WTC11 (cell line): ENCODE results near the gene CLEC1A. TPM values are rescaled to one million over a fixed set of nuclear protein-coding genes. Genes with fewer than 3 reads are reported as not detected.

Source experiments
- ATAC-seq: fragments of 200-7000 bp; cut with Tn5 transposase; 2 replicates; pipeline ENCODE4 v1.10.0; 2021; ENCODE audit warnings: mild to moderate bottlenecking, moderate library complexity
- CTCF ChIA-PET: fragments of 300-600 bp; sonication (Branson Sonifier 250); formaldehyde crosslinking; loops from one replicate; lab custom pipeline; 2021; ENCODE audit warnings: antibody characterized with exemption; lab: Charles Lee
- POLR2A ChIA-PET: fragments of 350-600 bp; sonication (Branson Sonifier 250); formaldehyde crosslinking; loops from one replicate; lab custom pipeline; 2021; ENCODE audit warnings: antibody characterized with exemption; lab: Charles Lee
- DNase-seq: peaks from one replicate; pipeline ENCODE4 v3.0.0; 2021; ENCODE audit warnings: low spot score
- H3K27ac Mint-ChIP-seq: 2 replicates; pipeline ENCODE4 v1.8.0; 2021; ENCODE audit warnings: mixed read lengths
- H3K27me3 Mint-ChIP-seq: 2 replicates; pipeline ENCODE4 v1.8.0; 2021; ENCODE audit warnings: low read depth, mild to moderate bottlenecking, moderate library complexity, mixed read lengths
- H3K36me3 Mint-ChIP-seq: 2 replicates; pipeline ENCODE4 v1.8.0; 2021; ENCODE audit warnings: mixed read lengths
- H3K4me1 Mint-ChIP-seq: 2 replicates; pipeline ENCODE4 v1.8.0; 2022; ENCODE audit warnings: mixed read lengths
- H3K4me3 Mint-ChIP-seq: 2 replicates; pipeline ENCODE4 v1.8.0; 2021; ENCODE audit warnings: mild to moderate bottlenecking, moderate library complexity, mixed read lengths
- H3K9me3 Mint-ChIP-seq: 2 replicates; pipeline ENCODE4 v1.8.0; 2021; ENCODE audit warnings: mixed read lengths
- ATF1 ChIP-seq: sonication (generic); formaldehyde crosslinking; IDR thresholded peaks from 2 replicates; pipeline ENCODE4 v1.8.1; 2023; ENCODE audit warnings: mild to moderate bottlenecking, moderate library complexity, missing genetic modification reagents
- CREB1 ChIP-seq: sonication (generic); formaldehyde crosslinking; IDR thresholded peaks from 2 replicates; pipeline ENCODE4 v1.8.0; 2023; ENCODE audit warnings: mild to moderate bottlenecking, missing genetic modification reagents
- EMX1 ChIP-seq: fragments of 250-450 bp; sonication (Bioruptor Pico); IDR thresholded peaks from 2 replicates; pipeline ENCODE4 v1.8.0; 2021; ENCODE audit warnings: mild to moderate bottlenecking
- FOXP1 ChIP-seq: sonication (generic); formaldehyde crosslinking; IDR thresholded peaks from 2 replicates; pipeline ENCODE4 v1.8.0; 2022; ENCODE audit warnings: missing genetic modification reagents, mild to moderate bottlenecking, moderate library complexity, borderline replicate concordance
- KAT7 ChIP-seq: sonication (generic); formaldehyde crosslinking; IDR thresholded peaks from 2 replicates; pipeline ENCODE4 v1.8.1; 2023; ENCODE audit warnings: missing genetic modification reagents, mild to moderate bottlenecking, borderline replicate concordance
- NR3C1 ChIP-seq: sonication (generic); formaldehyde crosslinking; conservative IDR thresholded peaks from 2 replicates; pipeline ENCODE4 v1.8.1; 2023; ENCODE audit warnings: low read depth, mild to moderate bottlenecking, missing genetic modification reagents
- TEAD1 ChIP-seq: sonication (generic); formaldehyde crosslinking; IDR thresholded peaks from 2 replicates; pipeline ENCODE4 v1.8.0; 2022; ENCODE audit warnings: mild to moderate bottlenecking, missing genetic modification reagents
- TEAD4 ChIP-seq: sonication (generic); formaldehyde crosslinking; IDR thresholded peaks from 2 replicates; pipeline ENCODE4 v1.8.0; 2022; ENCODE audit warnings: mild to moderate bottlenecking, missing genetic modification reagents
- total RNA-seq: library from RNA; stranded (reverse); gene quantifications from 3 replicates; pipeline ENCODE4 v1.2.3, GENCODE V29; 2021
- TF ChIP-seq, protein P1 (sequence below): sonication (generic); formaldehyde crosslinking; IDR thresholded peaks from 2 replicates; pipeline ENCODE4 v1.8.0; 2022; ENCODE audit warnings: missing genetic modification reagents
- TF ChIP-seq, protein P2 (sequence below): fragments of 200-600 bp; IDR thresholded peaks from 2 replicates; pipeline ENCODE4 v1.8.0; 2022; ENCODE audit warnings: antibody characterized with exemption
- TF ChIP-seq, protein P3 (sequence below): fragments of 250-450 bp; sonication (Bioruptor Pico); IDR thresholded peaks from 2 replicates; pipeline ENCODE4 v2.1.2; 2022; ENCODE audit warnings: mild to moderate bottlenecking, moderate library complexity
- TF ChIP-seq, protein P4 (sequence below): fragments of 250-450 bp; sonication (Bioruptor Pico); IDR thresholded peaks from 2 replicates; pipeline ENCODE4 v1.9.0; 2021; ENCODE audit warnings: moderate library complexity, mild to moderate bottlenecking, inconsistent platforms, borderline replicate concordance
- TF ChIP-seq, protein P5 (sequence below): sonication (generic); formaldehyde crosslinking; IDR thresholded peaks from 2 replicates; pipeline ENCODE4 v1.8.1; 2022; ENCODE audit warnings: low read depth, missing genetic modification reagents, borderline replicate concordance
- TF ChIP-seq, protein P6 (sequence below): sonication (generic); formaldehyde crosslinking; IDR thresholded peaks from 2 replicates; pipeline ENCODE4 v1.8.1; 2022; ENCODE audit warnings: mild to moderate bottlenecking, missing genetic modification reagents, moderate library complexity, borderline replicate concordance

CLEC1A gene
- total RNA-seq, 1 experiment from 2014 or later, result not detected

DNA sequence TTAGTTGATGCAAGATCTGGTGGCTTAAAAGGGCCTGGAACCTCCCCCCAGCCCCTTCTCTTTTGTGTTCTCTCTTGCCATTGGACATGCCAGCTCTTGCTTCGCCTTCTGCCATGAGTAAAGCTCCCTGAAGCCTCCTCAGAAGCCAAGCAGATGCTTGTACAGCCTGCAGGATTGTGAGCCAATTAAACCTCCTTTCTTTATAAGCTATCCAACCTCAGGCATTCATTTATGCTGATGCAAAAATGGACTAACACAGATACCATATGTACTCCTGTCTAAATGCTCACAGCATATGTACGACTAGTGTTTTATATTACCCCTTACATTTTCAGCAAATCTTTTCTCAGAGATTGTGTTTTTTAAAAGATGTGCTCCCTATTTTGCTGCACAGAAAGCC lies 26.7 kb downstream of the CLEC1A start (continued):
- TF ChIP-seq KAT7 (CRISPR knock-in tag) (no peak), NR3C1 (CRISPR knock-in tag) (no peak), CREB1 (CRISPR knock-in tag) (no peak)
- TF ChIP-seq, protein P1, sequence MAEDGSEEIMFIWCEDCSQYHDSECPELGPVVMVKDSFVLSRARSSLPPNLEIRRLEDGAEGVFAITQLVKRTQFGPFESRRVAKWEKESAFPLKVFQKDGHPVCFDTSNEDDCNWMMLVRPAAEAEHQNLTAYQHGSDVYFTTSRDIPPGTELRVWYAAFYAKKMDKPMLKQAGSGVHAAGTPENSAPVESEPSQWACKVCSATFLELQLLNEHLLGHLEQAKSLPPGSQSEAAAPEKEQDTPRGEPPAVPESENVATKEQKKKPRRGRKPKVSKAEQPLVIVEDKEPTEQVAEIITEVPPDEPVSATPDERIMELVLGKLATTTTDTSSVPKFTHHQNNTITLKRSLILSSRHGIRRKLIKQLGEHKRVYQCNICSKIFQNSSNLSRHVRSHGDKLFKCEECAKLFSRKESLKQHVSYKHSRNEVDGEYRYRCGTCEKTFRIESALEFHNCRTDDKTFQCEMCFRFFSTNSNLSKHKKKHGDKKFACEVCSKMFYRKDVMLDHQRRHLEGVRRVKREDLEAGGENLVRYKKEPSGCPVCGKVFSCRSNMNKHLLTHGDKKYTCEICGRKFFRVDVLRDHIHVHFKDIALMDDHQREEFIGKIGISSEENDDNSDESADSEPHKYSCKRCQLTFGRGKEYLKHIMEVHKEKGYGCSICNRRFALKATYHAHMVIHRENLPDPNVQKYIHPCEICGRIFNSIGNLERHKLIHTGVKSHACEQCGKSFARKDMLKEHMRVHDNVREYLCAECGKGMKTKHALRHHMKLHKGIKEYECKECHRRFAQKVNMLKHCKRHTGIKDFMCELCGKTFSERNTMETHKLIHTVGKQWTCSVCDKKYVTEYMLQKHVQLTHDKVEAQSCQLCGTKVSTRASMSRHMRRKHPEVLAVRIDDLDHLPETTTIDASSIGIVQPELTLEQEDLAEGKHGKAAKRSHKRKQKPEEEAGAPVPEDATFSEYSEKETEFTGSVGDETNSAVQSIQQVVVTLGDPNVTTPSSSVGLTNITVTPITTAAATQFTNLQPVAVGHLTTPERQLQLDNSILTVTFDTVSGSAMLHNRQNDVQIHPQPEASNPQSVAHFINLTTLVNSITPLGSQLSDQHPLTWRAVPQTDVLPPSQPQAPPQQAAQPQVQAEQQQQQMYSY (CRISPR knock-in tag), result no peak

DNA sequence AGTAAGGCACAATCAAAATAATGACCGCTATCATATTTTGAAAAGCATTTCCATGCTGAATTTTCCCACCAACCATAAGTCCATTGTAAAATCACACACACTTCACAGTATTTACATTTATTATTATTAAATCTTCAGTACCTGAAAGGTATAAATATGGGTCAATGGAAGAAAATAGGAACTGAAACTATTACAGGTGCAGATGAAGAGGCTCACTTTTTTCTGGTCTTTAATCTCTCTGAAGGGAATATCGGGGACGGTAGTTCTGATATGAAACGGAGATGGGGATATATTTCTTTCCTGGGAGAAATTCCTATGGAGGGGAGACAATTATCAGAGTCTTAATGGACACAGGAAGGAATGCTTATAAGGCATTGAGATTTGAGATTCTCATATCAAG lies 28.4 kb downstream of the CLEC1A start:
- H3K9me3 Mint-ChIP-seq, result no peaks in the 10 kb centered on the region
- no peak overlapping the region for H3K27ac Mint-ChIP-seq
- no peak for DNase-seq
- H3K4me1 Mint-ChIP-seq, result peaks cover 12% of the 10 kb centered on the region
- no peaks in the 10 kb centered on the region for H3K27me3 Mint-ChIP-seq
- no peaks in the 10 kb centered on the region for H3K36me3 Mint-ChIP-seq
- POLR2A ChIA-PET, result no interaction called here
- TF ChIP-seq, protein P2, sequence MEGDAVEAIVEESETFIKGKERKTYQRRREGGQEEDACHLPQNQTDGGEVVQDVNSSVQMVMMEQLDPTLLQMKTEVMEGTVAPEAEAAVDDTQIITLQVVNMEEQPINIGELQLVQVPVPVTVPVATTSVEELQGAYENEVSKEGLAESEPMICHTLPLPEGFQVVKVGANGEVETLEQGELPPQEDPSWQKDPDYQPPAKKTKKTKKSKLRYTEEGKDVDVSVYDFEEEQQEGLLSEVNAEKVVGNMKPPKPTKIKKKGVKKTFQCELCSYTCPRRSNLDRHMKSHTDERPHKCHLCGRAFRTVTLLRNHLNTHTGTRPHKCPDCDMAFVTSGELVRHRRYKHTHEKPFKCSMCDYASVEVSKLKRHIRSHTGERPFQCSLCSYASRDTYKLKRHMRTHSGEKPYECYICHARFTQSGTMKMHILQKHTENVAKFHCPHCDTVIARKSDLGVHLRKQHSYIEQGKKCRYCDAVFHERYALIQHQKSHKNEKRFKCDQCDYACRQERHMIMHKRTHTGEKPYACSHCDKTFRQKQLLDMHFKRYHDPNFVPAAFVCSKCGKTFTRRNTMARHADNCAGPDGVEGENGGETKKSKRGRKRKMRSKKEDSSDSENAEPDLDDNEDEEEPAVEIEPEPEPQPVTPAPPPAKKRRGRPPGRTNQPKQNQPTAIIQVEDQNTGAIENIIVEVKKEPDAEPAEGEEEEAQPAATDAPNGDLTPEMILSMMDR, result no peak
- TF ChIP-seq EMX1 (CRISPR knock-in tag) (no peak), ATF1 (CRISPR knock-in tag) (no peak), TEAD4 (CRISPR knock-in tag) (no peak), KAT7 (CRISPR knock-in tag) (no peak)
- TF ChIP-seq, protein P3, sequence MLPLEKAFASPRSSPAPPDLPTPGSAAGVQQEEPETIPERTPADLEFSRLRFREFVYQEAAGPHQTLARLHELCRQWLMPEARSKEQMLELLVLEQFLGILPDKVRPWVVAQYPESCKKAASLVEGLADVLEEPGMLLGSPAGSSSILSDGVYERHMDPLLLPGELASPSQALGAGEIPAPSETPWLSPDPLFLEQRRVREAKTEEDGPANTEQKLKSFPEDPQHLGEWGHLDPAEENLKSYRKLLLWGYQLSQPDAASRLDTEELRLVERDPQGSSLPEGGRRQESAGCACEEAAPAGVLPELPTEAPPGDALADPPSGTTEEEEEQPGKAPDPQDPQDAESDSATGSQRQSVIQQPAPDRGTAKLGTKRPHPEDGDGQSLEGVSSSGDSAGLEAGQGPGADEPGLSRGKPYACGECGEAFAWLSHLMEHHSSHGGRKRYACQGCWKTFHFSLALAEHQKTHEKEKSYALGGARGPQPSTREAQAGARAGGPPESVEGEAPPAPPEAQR (CRISPR knock-in tag), result no peak
- TF ChIP-seq, protein P1 (CRISPR knock-in tag), result no peak
- TF ChIP-seq, protein P4, sequence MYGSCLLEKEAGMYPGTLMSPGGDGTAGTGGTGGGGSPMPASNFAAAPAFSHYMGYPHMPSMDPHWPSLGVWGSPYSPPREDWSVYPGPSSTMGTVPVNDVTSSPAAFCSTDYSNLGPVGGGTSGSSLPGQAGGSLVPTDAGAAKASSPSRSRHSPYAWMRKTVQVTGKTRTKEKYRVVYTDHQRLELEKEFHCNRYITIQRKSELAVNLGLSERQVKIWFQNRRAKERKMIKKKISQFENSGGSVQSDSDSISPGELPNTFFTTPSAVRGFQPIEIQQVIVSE (CRISPR knock-in tag), result no peak
- CTCF ChIA-PET, result no interaction called here
- ATAC-seq, result no peak
- no peak overlapping the region for H3K4me3 Mint-ChIP-seq

DNA sequence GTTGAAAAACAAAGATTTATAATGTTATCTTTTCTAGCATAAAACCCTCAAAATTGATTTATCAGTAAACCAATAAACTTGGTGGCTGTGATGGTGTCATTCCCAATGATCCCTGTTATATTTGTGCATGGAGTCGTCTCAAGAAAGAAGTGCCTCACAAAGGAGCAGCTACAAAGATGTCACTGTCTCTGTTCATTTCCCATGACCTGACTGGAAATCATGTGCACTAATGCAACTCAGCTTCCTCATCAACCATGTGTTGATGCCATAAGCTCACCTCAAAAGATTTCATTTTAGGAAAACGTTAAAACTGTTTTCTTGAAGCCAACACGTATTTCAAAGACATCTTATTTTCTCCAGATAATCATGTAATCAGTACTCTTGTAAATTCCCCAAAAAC lies 28.8 kb downstream of the CLEC1A start:
- no peaks in the 10 kb centered on the region for H3K36me3 Mint-ChIP-seq
- CTCF ChIA-PET, result no interaction called here
- no peak for TF ChIP-seq TEAD1 (CRISPR knock-in tag)
- TF ChIP-seq, protein P5, sequence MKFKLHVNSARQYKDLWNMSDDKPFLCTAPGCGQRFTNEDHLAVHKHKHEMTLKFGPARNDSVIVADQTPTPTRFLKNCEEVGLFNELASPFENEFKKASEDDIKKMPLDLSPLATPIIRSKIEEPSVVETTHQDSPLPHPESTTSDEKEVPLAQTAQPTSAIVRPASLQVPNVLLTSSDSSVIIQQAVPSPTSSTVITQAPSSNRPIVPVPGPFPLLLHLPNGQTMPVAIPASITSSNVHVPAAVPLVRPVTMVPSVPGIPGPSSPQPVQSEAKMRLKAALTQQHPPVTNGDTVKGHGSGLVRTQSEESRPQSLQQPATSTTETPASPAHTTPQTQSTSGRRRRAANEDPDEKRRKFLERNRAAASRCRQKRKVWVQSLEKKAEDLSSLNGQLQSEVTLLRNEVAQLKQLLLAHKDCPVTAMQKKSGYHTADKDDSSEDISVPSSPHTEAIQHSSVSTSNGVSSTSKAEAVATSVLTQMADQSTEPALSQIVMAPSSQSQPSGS (CRISPR knock-in tag), result no peak
- TF ChIP-seq, protein P6, sequence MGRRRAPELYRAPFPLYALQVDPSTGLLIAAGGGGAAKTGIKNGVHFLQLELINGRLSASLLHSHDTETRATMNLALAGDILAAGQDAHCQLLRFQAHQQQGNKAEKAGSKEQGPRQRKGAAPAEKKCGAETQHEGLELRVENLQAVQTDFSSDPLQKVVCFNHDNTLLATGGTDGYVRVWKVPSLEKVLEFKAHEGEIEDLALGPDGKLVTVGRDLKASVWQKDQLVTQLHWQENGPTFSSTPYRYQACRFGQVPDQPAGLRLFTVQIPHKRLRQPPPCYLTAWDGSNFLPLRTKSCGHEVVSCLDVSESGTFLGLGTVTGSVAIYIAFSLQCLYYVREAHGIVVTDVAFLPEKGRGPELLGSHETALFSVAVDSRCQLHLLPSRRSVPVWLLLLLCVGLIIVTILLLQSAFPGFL, result no peak
- TF ChIP-seq, protein P4 (CRISPR knock-in tag), result no peak
- TF ChIP-seq FOXP1 (CRISPR knock-in tag), result no peak

More for the DNA sequence above, 28.8 kb downstream of the CLEC1A start:
- no peak overlapping the region for H3K4me3 Mint-ChIP-seq
- ATAC-seq (no peak), DNase-seq (no peak)
- POLR2A ChIA-PET, result no interaction called here
- peaks cover 16% of the 10 kb centered on the region for H3K4me1 Mint-ChIP-seq
- no peaks in the 10 kb centered on the region for H3K9me3 Mint-ChIP-seq
- H3K27ac Mint-ChIP-seq, result no peak overlapping the region
- H3K27me3 Mint-ChIP-seq, result no peaks in the 10 kb centered on the region
